HEK293 (cell line): Measurements from ENCODE around the gene EPHA2.

Source experiments
- CTCF ChIA-PET: fragments of 350-600 bp; formaldehyde crosslinking; extraction: SDS; loops from one replicate; lab custom pipeline; 2021; ENCODE audit warnings: antibody characterized with exemption; lab: Yijun Ruan, JAX
- POLR2A ChIA-PET: fragments of 300-600 bp; formaldehyde crosslinking; extraction: SDS; loops from one replicate; lab custom pipeline; 2020; ENCODE audit warnings: antibody characterized with exemption, inconsistent platforms; lab: Yijun Ruan, JAX
- H3K27ac ChIP-seq: fragments of 200-500 bp; sonication (Bioruptor generic); 2 replicates; pipeline ENCODE4 v1.5.1; 2014; ENCODE audit warnings: low read depth, low read length, control low read depth, inconsistent platforms; ENCODE audit errors: extremely low read depth
- H3K36me3 ChIP-seq, 2 experiments: fragments of 200-500 bp in 1 of 2; sonication (Bioruptor generic) in 1 of 2; 1 replicate in 1 of 2; 2 replicates in 1 of 2; pipeline ENCODE4 v1.5.1; 2014 to 2017; ENCODE audit warnings: inconsistent platforms in 2 of 2, low read length in 2 of 2; ENCODE audit not compliant: control insufficient read depth in 2 of 2, insufficient read depth in 1 of 2
- H3K4me1 ChIP-seq: fragments of 200-500 bp; sonication (Bioruptor generic); 2 replicates; pipeline ENCODE4 v1.5.1; 2014; ENCODE audit warnings: mild to moderate bottlenecking, low read length, inconsistent platforms; ENCODE audit not compliant: control insufficient read depth, insufficient read depth
- H3K4me3 ChIP-seq: 2 replicates; pipeline ENCODE4 v1.5.1; 2011; ENCODE audit warnings: low read depth, mild to moderate bottlenecking, control low read depth, low read length, moderate library complexity
- H3K9me3 ChIP-seq: fragments of 200-500 bp; sonication (Bioruptor generic); 2 replicates; pipeline ENCODE4 v1.5.1; 2014; ENCODE audit warnings: low read depth, low read length, inconsistent platforms; ENCODE audit not compliant: control insufficient read depth, insufficient read depth
- AEBP2 ChIP-seq: fragments of 450-650 bp; formaldehyde crosslinking; IDR thresholded peaks from 2 replicates; pipeline ENCODE4 v1.5.1; 2016; ENCODE audit warnings: missing biosample characterization, missing genetic modification characterization, borderline replicate concordance
- KLF10 ChIP-seq: fragments of 450-650 bp; IDR thresholded peaks from 2 replicates; pipeline ENCODE4 v1.5.1; 2018; ENCODE audit warnings: missing biosample characterization, mild to moderate bottlenecking, missing genetic modification characterization
- PRDM1 ChIP-seq: fragments of 450-650 bp; formaldehyde crosslinking; IDR thresholded peaks from 2 replicates; pipeline ENCODE4; 2016; ENCODE audit warnings: missing biosample characterization, missing genetic modification characterization
- PRDM4 ChIP-seq: fragments of 450-650 bp; formaldehyde crosslinking; IDR thresholded peaks from 2 replicates; pipeline ENCODE4 v1.5.1; 2017; ENCODE audit warnings: missing biosample characterization, missing genetic modification characterization
- REST ChIP-seq: fragments of 450-650 bp; formaldehyde crosslinking; IDR thresholded peaks from 2 replicates; pipeline ENCODE4 v1.5.1; 2016; ENCODE audit warnings: missing biosample characterization, missing genetic modification characterization
- WT1 ChIP-seq: fragments of 450-650 bp; formaldehyde crosslinking; IDR thresholded peaks from 2 replicates; pipeline ENCODE4 v1.5.1; 2016; ENCODE audit warnings: missing biosample characterization, missing genetic modification characterization
- ZBTB26 ChIP-seq: fragments of 450-650 bp; formaldehyde crosslinking; optimal IDR thresholded peaks from 2 replicates; pipeline ENCODE3; 2016; ENCODE audit warnings: missing biosample characterization, mild to moderate bottlenecking, missing genetic modification characterization
- ZFP3 ChIP-seq: fragments of 450-650 bp; formaldehyde crosslinking; IDR thresholded peaks from 2 replicates; pipeline ENCODE4 v1.5.1; 2016; ENCODE audit warnings: low read depth, missing biosample characterization, missing genetic modification characterization
- ZFP37 ChIP-seq: fragments of 450-650 bp; formaldehyde crosslinking; IDR thresholded peaks from 2 replicates; pipeline ENCODE4 v1.5.1; 2016; ENCODE audit warnings: missing biosample characterization, missing genetic modification characterization
- ZNF174 ChIP-seq: fragments of 450-650 bp; formaldehyde crosslinking; IDR thresholded peaks from 2 replicates; pipeline ENCODE4 v1.5.0; 2017; ENCODE audit warnings: missing biosample characterization, mild to moderate bottlenecking, missing genetic modification characterization
- ZNF341 ChIP-seq: fragments of 450-650 bp; formaldehyde crosslinking; IDR thresholded peaks from 2 replicates; pipeline ENCODE4; 2016; ENCODE audit warnings: low read depth, missing biosample characterization, missing genetic modification characterization
- ZNF391 ChIP-seq: fragments of 450-650 bp; formaldehyde crosslinking; IDR thresholded peaks from 2 replicates; pipeline ENCODE4 v1.5.1; 2016; ENCODE audit warnings: low read depth, missing biosample characterization, missing genetic modification characterization, borderline replicate concordance
- ZNF398 ChIP-seq: fragments of 450-650 bp; formaldehyde crosslinking; IDR thresholded peaks from 2 replicates; pipeline ENCODE4 v1.5.1; 2017; ENCODE audit warnings: missing biosample characterization, missing genetic modification characterization
- ZNF514 ChIP-seq: fragments of 450-650 bp; formaldehyde crosslinking; IDR thresholded peaks from 2 replicates; pipeline ENCODE4 v1.5.1; 2016; ENCODE audit warnings: missing biosample characterization, missing genetic modification characterization
- ZNF530 ChIP-seq: fragments of 450-650 bp; formaldehyde crosslinking; IDR thresholded peaks from 2 replicates; pipeline ENCODE4 v1.5.1; 2016; ENCODE audit warnings: low read depth, missing biosample characterization, missing genetic modification characterization
- ZNF580 ChIP-seq: fragments of 450-650 bp; formaldehyde crosslinking; IDR thresholded peaks from 2 replicates; pipeline ENCODE4 v1.5.1; 2016; ENCODE audit warnings: missing biosample characterization, missing genetic modification characterization
- ZNF585B ChIP-seq: fragments of 450-650 bp; formaldehyde crosslinking; IDR thresholded peaks from 2 replicates; pipeline ENCODE4 v1.5.1; 2016; ENCODE audit warnings: missing biosample characterization, missing genetic modification characterization
- ZNF600 ChIP-seq: fragments of 450-650 bp; formaldehyde crosslinking; IDR thresholded peaks from 2 replicates; pipeline ENCODE4 v1.5.1; 2016; ENCODE audit warnings: missing biosample characterization, missing genetic modification characterization

The EPHA2 gene

GRCh38 chr1:16203550-16203949, 47.7 kb upstream of the EPHA2 start:
- 0 out of 2 replicates have a peak, but pooled peaks have one; percentile 11 for TF ChIP-seq ZNF600
- no peak for TF ChIP-seq ZNF530 (tag by site-specific recombination)
- peak; percentile 99 for TF ChIP-seq ZFP3 (tag by site-specific recombination)
- Histone ChIP-seq H3K9me3 (no peaks in the 10 kb centered on the region), H3K4me3 (no peak overlapping the region), H3K4me1 (no peaks in the 10 kb centered on the region), H3K36me3 (no peaks in the 10 kb centered on the region), H3K27ac (no peak overlapping the region)
- CTCF ChIA-PET, result interaction anchor here (0.7 to 3.5 kb wide), 4 partner anchors 121 to 191 kb away, joined by 3 to 18 read pairs (median 9); no protein-coding TSS in a partner anchor
- POLR2A ChIA-PET, result no interaction called here

GRCh38 chr1:16202281-16203210, 46.7 kb upstream of the EPHA2 start:
- POLR2A ChIA-PET, result no interaction called here
- CTCF ChIA-PET, result interaction anchor here (0.7 to 3.5 kb wide), 2 partner anchors 124 to 440 kb away, joined by 3 to 18 read pairs; no protein-coding TSS in a partner anchor
- no peaks in the 10 kb centered on the region for H3K4me1 ChIP-seq
- no peak overlapping the region for H3K27ac ChIP-seq
- H3K4me3 ChIP-seq, result no peak overlapping the region
- peak; percentile 63 for TF ChIP-seq REST (tag by site-specific recombination)
- TF ChIP-seq ZFP37 (tag by site-specific recombination), result no peak
- TF ChIP-seq, all 188 proteins: peak for 1
- H3K36me3 ChIP-seq, result no peaks in the 10 kb centered on the region
- H3K9me3 ChIP-seq, result no peaks in the 10 kb centered on the region

- Histone ChIP-seq H3K36me3 (no peaks in the 10 kb centered on the region), H3K9me3 (no peaks in the 10 kb centered on the region), H3K27ac (no peak overlapping the region), H3K4me3 (no peak overlapping the region), H3K4me1 (no peaks in the 10 kb centered on the region)
- ChIA-PET POLR2A (interaction anchor here (0.6 kb wide), 1 partner anchor 122 kb away, joined by 4 read pairs; no protein-coding TSS in a partner anchor), CTCF (interaction anchor here (0.7 to 1.8 kb wide), 3 partner anchors 9 to 126 kb away, joined by 4 to 7 read pairs (median 6); no protein-coding TSS in a partner anchor)
- TF ChIP-seq PRDM1 (peak; percentile 100), ZNF174 (tag by site-specific recombination) (no peak), ZNF391 (tag by site-specific recombination) (no peak), ZNF398 (tag by site-specific recombination) (peak; percentile 95), AEBP2 (tag by site-specific recombination) (no peak), PRDM4 (tag by site-specific recombination) (no peak), ZNF341 (tag by site-specific recombination) (peak; percentile 98), ZBTB26 (tag by site-specific recombination) (no peak), ZNF514 (tag by site-specific recombination) (no peak), KLF10 (tag by site-specific recombination) (no peak), ZNF580 (tag by site-specific recombination) (no peak), ZNF585B (tag by site-specific recombination) (no peak), WT1 (tag by site-specific recombination) (peak; percentile 41; the same call in 1 of the 2 replicates)
These were observed 43.8 kb upstream of the EPHA2 start for GRCh38 chr1:16199700-16200099.
